Omental fat pad (tissue), 4 donors: ENCODE measurements around the gene WFIKKN2. TPM values are rescaled to one million over a fixed set of nuclear protein-coding genes. Genes with fewer than 3 reads are reported as not detected.

Source experiments
- ATAC-seq: fragments of 150-250 bp; one replicate; pipeline ENCODE4 v1.9.1; 2016; ENCODE audit warnings: mild to moderate bottlenecking, moderate library complexity; ENCODE audit not compliant: low FRiP score
- DNase-seq: peaks from one replicate; pipeline ENCODE4 v3.0.0-alpha.2; 2019; ENCODE audit warnings: low spot score
- CTCF ChIP-seq, 3 donors: fragments of 450-650 bp; IDR thresholded peaks; one replicate each; pipeline ENCODE4 v1.5.1; 2016 to 2017; ENCODE audit warnings: antibody characterized with exemption in 3 of 3, mild to moderate bottlenecking in 3 of 3, moderate library complexity in 2 of 3
- total RNA-seq, 4 donors: library from RNA; depleted of rRNA; stranded (reverse); fragments of >200 nt; gene quantifications; one replicate each; pipeline ENCODE4 v1.1.0, GENCODE V29; 2016

WFIKKN2 gene
- total RNA-seq, 4 donors from 2014 or later: 0.09 to 0.24 TPM; not detected in 2

- TF ChIP-seq CTCF (IDR thresholded peaks at IDR 0.05): no peak
- no peak for ATAC-seq
- DNase-seq: no peak
Measured at GRCh38 chr17:50834429-50835300, 721 bp upstream of the WFIKKN2 start.

GRCh38 chr17:50836826-50837225, 1.4 kb downstream of the WFIKKN2 start:
- DNase-seq: no peak
- TF ChIP-seq CTCF (IDR thresholded peaks at IDR 0.05): no peak
- no peak for ATAC-seq

GRCh38 chr17:50837286-50837979, 2.0 kb downstream of the WFIKKN2 start:
- DNase-seq: no peak
- TF ChIP-seq CTCF (IDR thresholded peaks at IDR 0.05): no peak
- no peak for ATAC-seq

- no peak for TF ChIP-seq CTCF (IDR thresholded peaks at IDR 0.05)
- ATAC-seq (no peak), DNase-seq (no peak)
Measured at GRCh38 chr17:50837980-50838954, 2.9 kb downstream of the WFIKKN2 start.

GRCh38 chr17:50839591-50840310, 4.4 kb downstream of the WFIKKN2 start:
- DNase-seq: no peak
- ATAC-seq: no peak
- no peak for TF ChIP-seq CTCF (IDR thresholded peaks at IDR 0.05)

GRCh38 chr17:50840311-50840851, 5.0 kb downstream of the WFIKKN2 start:
- ATAC-seq (no peak), DNase-seq (no peak)
- TF ChIP-seq CTCF (IDR thresholded peaks at IDR 0.05): no peak
